A172 (cell line): Measurements from ENCODE around the gene CACUL1. TPM values are rescaled to one million over a fixed set of nuclear protein-coding genes. Genes with fewer than 3 reads are reported as not detected.

Experiments used
- DNase-seq: peaks from one replicate; pipeline ENCODE4 v3.0.0-alpha.2; 2015; ENCODE audit warnings: low spot score
- total RNA-seq: library from RNA; depleted of rRNA; stranded (reverse); fragments of >200 nt; shearing (Covaris generic); gene quantifications from 2 replicates; pipeline ENCODE4 v1.2.3, GENCODE V29; 2014

CACUL1 gene
- total RNA-seq, 1 experiment from 2014 or later, result 39.2 TPM

- DNase-seq, result no peak
Observed at GRCh38 chr10:118732245-118733165, 22.3 kb downstream of the CACUL1 start.

GRCh38 chr10:118730756-118731456, 23.9 kb downstream of the CACUL1 start:
- DNase-seq, result no peak

GRCh38 chr10:118729641-118730258, 25.0 kb downstream of the CACUL1 start:
- DNase-seq, result no peak

- no peak for DNase-seq
Observed at GRCh38 chr10:118729200-118729599, 25.6 kb downstream of the CACUL1 start.

- DNase-seq, result peak; percentile 12
Observed at GRCh38 chr10:118725886-118726500, 28.8 kb downstream of the CACUL1 start.

- DNase-seq, result no peak
Observed at GRCh38 chr10:118723466-118723865, 31.3 kb downstream of the CACUL1 start.

- no peak for DNase-seq
Observed at GRCh38 chr10:118721539-118721876, 33.3 kb downstream of the CACUL1 start.

GRCh38 chr10:118720685-118721538, 33.9 kb downstream of the CACUL1 start:
- DNase-seq, result peak; percentile 59

GRCh38 chr10:118714366-118714765, 40.4 kb downstream of the CACUL1 start:
- no peak for DNase-seq

- DNase-seq, result no peak
Observed at GRCh38 chr10:118712930-118713634, 41.7 kb downstream of the CACUL1 start.

GRCh38 chr10:118712080-118712479, 42.7 kb downstream of the CACUL1 start:
- no peak for DNase-seq

GRCh38 chr10:118710487-118710886, 44.3 kb downstream of the CACUL1 start:
- DNase-seq, result no peak

GRCh38 chr10:118708571-118708970, 46.2 kb downstream of the CACUL1 start:
- DNase-seq, result no peak

- no peak for DNase-seq
Observed at GRCh38 chr10:118704711-118705110, 50.1 kb downstream of the CACUL1 start.

- no peak for DNase-seq
Observed at GRCh38 chr10:118701529-118702323, 53.0 kb downstream of the CACUL1 start.

GRCh38 chr10:118698421-118698820, 56.3 kb downstream of the CACUL1 start:
- DNase-seq, result peak; percentile 93

GRCh38 chr10:118694848-118695247, 59.9 kb downstream of the CACUL1 start:
- DNase-seq, result no peak

GRCh38 chr10:118692872-118693271, 61.9 kb downstream of the CACUL1 start:
- DNase-seq, result peak; percentile 66

- no peak for DNase-seq
Observed at GRCh38 chr10:118689070-118689858, 65.5 kb downstream of the CACUL1 start.
